ENCODE data around the gene NDFIP2.
A peak's percentile ranks its signal among the peaks of the same experiment; 100 is the strongest.

Gene NDFIP2, protein sequence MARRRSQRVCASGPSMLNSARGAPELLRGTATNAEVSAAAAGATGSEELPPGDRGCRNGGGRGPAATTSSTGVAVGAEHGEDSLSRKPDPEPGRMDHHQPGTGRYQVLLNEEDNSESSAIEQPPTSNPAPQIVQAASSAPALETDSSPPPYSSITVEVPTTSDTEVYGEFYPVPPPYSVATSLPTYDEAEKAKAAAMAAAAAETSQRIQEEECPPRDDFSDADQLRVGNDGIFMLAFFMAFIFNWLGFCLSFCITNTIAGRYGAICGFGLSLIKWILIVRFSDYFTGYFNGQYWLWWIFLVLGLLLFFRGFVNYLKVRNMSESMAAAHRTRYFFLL

DNA sequence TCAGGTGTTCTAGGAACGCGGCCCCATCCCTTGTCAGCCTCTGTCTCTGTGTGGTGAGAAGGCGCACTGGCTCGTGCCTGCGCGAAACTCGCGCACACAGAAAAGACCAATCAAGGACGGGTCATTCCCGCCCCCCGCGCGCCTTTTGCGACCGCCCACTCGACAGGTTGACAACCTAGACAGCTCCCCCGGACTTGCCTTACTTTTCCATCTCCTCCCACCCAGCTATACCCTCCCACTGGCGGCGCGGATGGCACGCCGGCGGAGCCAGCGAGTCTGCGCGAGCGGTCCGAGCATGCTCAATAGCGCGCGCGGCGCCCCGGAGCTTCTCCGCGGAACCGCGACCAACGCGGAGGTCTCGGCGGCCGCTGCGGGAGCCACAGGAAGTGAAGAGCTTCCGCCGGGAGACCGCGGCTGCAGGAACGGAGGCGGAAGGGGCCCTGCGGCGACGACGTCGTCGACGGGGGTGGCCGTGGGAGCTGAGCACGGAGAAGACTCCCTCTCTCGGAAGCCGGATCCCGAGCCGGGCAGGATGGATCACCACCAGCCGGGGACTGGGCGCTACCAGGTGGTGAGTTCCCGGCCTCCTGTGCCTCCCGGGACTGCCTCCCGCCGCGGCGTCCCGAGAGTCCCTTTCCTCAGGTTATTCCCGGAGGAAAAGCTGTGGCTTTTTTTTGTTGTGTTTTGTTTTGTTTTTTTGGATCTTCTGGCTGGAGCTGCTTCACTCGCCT lies at the start of gene NDFIP2:
TSS of gene NDFIP2 (plus strand) at position 202 of the 731 bp plus-strand sequence. CDS start at position 251, 49 bp downstream.
- Mint-ChIP-seq H3K36me3 (ENCODE audit: low read depth) (peaks cover 22% of the 10 kb centered on the region), H3K9me3 (no peaks in the 10 kb centered on the region), H3K4me1 (ENCODE audit: low read depth) (peaks cover 50% of the 10 kb centered on the region), H3K27ac (peak within 1 kb of the TSS; percentile 93), H3K4me3 (peak within 1 kb of the TSS; percentile 95), H3K27me3 (ENCODE audit: low read depth) (peaks cover 14% of the 10 kb centered on the region)

DNA sequence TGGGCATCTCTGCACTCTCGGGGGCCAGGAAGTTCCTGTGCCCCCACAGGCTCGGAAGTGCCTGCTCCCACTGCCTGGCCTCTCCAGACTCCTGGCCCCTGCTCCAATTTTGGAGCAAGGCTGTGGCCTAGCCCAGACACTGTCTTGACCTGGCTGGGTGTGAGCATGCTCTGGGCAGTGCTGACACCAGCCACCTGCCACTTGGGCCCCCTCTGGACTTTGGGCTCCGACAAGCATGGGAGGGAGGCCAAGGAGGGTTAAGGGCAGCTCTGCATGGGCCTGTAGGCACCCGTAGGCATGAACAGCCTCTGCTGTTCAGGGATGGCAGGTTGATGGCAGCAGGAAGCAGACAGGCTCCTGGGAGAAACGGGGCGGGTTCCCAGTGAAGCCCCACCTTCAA lies 48.9 kb upstream of the NDFIP2 start:
- H3K27ac Mint-ChIP-seq = no peak overlapping the region
- H3K27me3 Mint-ChIP-seq (ENCODE audit: low read depth) = no peaks in the 10 kb centered on the region
- peaks cover 10% of the 10 kb centered on the region for H3K4me1 Mint-ChIP-seq (ENCODE audit: low read depth)
- H3K36me3 Mint-ChIP-seq (ENCODE audit: low read depth) = no peaks in the 10 kb centered on the region
- no peak overlapping the region for H3K4me3 Mint-ChIP-seq
- no peaks in the 10 kb centered on the region for H3K9me3 Mint-ChIP-seq

DNA sequence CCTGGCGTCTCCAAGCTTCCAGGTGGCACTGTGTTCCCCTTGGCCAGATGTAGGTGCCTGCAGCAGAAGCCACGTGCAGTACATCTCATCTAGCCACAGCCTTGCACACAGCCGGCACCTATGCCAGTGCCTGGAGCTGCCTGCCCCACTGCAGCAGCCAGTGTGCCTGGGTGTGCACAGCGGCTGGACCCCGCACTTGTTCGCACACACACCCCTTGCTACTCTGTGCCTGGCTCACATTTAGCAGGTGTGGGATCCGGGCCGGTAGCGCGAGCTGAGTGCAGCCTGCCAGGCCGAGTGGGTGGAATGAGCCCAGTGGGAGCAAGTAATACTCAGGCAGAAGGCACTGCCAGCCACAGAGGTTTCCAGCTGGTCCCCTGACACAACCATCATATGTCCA lies 48.0 kb upstream of the NDFIP2 start:
- H3K27ac Mint-ChIP-seq = no peak overlapping the region
- H3K27me3 Mint-ChIP-seq (ENCODE audit: low read depth) = no peaks in the 10 kb centered on the region
- no peaks in the 10 kb centered on the region for H3K9me3 Mint-ChIP-seq
- H3K36me3 Mint-ChIP-seq (ENCODE audit: low read depth) = no peaks in the 10 kb centered on the region
- H3K4me3 Mint-ChIP-seq = no peak overlapping the region
- peaks cover 6% of the 10 kb centered on the region for H3K4me1 Mint-ChIP-seq (ENCODE audit: low read depth)

DNA sequence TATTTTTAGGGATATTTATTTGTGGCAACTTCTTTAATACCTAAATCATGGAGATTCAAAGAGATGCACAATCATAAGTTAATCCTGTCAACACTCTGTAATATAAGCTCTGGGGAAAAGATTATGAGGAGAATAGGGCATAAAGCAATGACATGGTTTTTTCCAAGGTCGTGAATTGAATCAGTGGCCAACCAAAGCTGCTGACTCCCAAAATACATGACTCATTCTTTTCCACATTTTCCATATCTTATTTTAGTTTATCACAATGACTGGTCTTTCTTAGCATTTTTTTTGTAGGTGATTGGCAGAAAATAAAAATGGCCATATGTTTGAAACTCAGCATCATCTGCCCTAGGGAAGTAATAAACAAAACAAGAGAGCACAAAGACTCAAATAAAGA lies 46.4 kb upstream of the NDFIP2 start:
- Mint-ChIP-seq H3K27me3 (ENCODE audit: low read depth) (no peaks in the 10 kb centered on the region), H3K9me3 (no peaks in the 10 kb centered on the region), H3K27ac (no peak overlapping the region), H3K4me3 (no peak overlapping the region), H3K4me1 (ENCODE audit: low read depth) (peaks cover 2% of the 10 kb centered on the region), H3K36me3 (ENCODE audit: low read depth) (no peaks in the 10 kb centered on the region)

DNA sequence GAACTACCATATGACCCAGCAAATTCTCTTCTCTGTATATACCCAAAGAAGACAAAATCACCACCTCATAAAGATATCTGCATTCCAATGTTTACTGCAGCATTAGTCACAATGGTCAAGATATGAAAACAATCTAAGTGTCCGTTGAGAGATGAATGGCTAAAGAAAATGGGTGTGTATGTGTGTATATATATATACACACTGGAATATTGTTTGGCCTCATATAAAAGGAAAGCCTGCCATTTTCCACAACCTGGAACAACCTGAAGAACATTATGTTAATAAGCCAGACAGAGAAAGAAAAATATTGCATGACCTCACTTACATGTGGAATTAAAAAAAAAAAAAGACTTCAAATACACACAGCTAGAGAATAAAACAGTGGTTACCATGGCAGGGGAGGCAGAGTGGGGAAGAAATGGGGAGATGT lies 45.4 kb upstream of the NDFIP2 start:
- H3K4me1 Mint-ChIP-seq (ENCODE audit: low read depth) = peaks cover 2% of the 10 kb centered on the region
- H3K27me3 Mint-ChIP-seq (ENCODE audit: low read depth) = no peaks in the 10 kb centered on the region
- no peak overlapping the region for H3K27ac Mint-ChIP-seq
- H3K9me3 Mint-ChIP-seq = no peaks in the 10 kb centered on the region
- H3K4me3 Mint-ChIP-seq = no peak overlapping the region
- H3K36me3 Mint-ChIP-seq (ENCODE audit: low read depth) = no peaks in the 10 kb centered on the region

DNA sequence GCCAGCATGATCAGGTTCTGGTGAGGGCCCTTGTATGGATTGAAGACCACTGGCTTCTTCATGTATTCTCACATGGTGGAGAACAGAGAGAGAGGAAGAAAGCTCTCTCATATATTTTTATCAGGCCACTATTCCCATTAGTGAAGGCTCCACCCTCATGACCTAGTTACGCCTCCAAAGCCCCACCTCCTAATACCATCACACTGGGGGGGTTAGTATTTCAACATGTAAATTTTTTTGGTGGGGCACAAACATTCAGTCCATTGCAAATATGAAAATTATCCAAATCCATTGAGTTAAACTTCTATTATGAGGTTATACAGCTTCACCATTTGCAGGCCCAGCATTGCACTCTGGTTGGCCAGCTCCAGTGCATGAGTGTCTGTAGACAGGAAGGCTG lies 41.7 kb upstream of the NDFIP2 start:
- Mint-ChIP-seq H3K9me3 (no peaks in the 10 kb centered on the region), H3K4me3 (no peak overlapping the region), H3K27me3 (ENCODE audit: low read depth) (no peaks in the 10 kb centered on the region), H3K36me3 (ENCODE audit: low read depth) (no peaks in the 10 kb centered on the region), H3K27ac (no peak overlapping the region), H3K4me1 (ENCODE audit: low read depth) (no peaks in the 10 kb centered on the region)

DNA sequence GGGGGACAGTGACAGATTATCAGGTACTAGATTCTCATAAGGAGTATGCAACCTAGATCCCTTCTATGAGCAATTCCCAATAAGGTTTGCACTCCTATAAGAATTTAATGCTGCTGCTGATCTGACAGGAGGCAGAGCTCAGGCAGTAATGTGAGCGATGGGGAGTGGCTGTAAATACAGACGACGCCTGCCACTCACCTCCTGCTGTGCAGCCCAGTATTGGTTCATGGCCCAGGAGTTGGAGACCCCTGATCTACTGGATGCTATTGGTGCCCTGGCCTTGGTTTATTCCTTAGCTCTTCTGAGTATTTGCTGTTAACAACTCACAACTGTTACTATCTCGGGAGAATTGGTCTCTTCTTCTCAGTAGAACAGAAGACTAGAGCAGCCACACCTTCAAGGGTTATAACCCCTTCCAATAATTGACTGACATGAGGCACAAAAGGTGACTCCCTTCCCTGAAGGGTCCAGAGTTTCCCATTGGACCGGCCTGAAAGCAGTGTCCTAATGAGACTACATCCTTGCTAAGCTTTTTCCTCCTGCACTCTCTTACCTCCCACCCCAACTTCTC lies 39.9 kb upstream of the NDFIP2 start:
- no peaks in the 10 kb centered on the region for H3K9me3 Mint-ChIP-seq
- no peak overlapping the region for H3K4me3 Mint-ChIP-seq
- H3K27me3 Mint-ChIP-seq (ENCODE audit: low read depth) = no peaks in the 10 kb centered on the region
- peaks cover 7% of the 10 kb centered on the region for H3K4me1 Mint-ChIP-seq (ENCODE audit: low read depth)
- no peaks in the 10 kb centered on the region for H3K36me3 Mint-ChIP-seq (ENCODE audit: low read depth)
- no peak overlapping the region for H3K27ac Mint-ChIP-seq

DNA sequence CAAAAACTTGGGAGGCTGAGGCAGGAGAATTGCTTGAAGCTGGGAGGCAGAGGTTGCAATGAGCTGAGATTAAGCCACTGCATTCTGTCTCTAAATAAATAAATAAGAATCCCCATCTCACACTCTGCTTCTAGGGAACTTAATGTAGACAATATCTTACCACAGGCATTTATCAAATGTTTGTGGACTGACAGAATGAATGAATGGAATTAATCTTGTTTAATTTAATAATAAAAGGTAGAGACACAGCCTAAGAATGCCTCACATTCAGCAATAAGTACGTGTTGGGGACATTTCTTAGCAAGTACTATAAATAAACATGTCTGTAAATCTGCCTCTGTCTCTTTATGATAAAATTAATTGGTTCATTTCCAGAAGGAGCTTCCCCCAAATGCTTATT lies 38.7 kb upstream of the NDFIP2 start:
- Mint-ChIP-seq H3K4me1 (ENCODE audit: low read depth) (peaks cover 17% of the 10 kb centered on the region), H3K27ac (no peak overlapping the region), H3K9me3 (no peaks in the 10 kb centered on the region), H3K4me3 (no peak overlapping the region), H3K36me3 (ENCODE audit: low read depth) (no peaks in the 10 kb centered on the region), H3K27me3 (ENCODE audit: low read depth) (no peaks in the 10 kb centered on the region)

DNA sequence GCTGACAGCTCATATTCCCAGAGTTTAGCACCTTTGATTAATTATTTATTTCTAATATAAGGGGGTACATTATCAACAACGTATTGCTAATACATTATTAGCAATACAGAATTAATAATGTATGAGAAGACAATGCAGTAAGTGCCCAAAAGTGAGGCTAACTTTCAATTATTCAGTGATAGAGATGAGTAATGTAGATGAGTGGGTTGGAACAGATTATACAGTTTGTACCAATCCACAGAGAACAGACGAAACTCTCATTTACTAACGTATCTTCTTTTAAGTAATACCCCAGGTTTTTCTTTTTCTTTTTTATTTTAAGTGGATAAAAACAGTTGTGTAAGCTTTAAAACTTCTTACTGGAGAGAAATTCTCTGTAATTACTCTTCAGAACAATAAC lies 38.2 kb upstream of the NDFIP2 start:
- Mint-ChIP-seq H3K4me1 (ENCODE audit: low read depth) (peaks cover 21% of the 10 kb centered on the region), H3K27me3 (ENCODE audit: low read depth) (no peaks in the 10 kb centered on the region)

DNA sequence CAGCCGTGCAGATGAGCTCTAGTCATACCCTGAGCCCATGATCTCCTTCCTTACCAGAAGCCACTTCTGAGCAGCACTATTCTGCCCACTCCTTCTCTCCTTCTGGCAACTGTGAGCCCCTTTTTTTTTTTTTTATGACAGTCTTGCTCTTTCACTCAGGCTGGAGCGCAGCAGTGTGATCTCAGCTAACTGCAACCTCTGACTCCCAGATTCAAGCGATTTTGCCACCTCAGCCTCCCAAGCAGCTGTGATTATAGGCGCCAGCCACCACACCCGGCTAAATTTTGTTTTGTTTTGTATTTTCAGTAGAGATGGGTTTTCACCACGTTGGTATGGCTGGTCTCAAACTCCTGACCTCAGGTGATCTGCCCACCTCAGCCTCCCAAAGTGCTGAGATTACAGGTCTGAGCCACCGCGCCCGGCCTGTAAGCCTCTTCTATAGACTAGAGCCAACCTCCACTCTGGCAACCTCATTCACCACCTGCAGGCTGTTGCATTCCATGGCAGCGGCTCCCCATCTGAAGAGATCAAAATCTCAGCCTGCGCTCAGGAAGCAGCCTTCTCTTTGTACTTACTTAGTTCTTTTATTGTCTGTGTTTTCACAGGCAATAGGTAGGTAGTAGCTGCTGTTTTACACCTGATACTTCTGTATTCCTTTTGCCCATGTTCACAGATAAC lies 34.8 kb upstream of the NDFIP2 start:
- no peaks in the 10 kb centered on the region for H3K27me3 Mint-ChIP-seq (ENCODE audit: low read depth)
- H3K9me3 Mint-ChIP-seq = no peaks in the 10 kb centered on the region
- peaks cover 8% of the 10 kb centered on the region for H3K36me3 Mint-ChIP-seq (ENCODE audit: low read depth)
- no peak overlapping the region for H3K4me3 Mint-ChIP-seq
- peaks cover 42% of the 10 kb centered on the region for H3K4me1 Mint-ChIP-seq (ENCODE audit: low read depth)
- no peak overlapping the region for H3K27ac Mint-ChIP-seq

More for the DNA sequence above, 38.2 kb upstream of the NDFIP2 start:
- Mint-ChIP-seq H3K27ac (no peak overlapping the region), H3K4me3 (no peak overlapping the region), H3K36me3 (ENCODE audit: low read depth) (peaks cover 2% of the 10 kb centered on the region), H3K9me3 (no peaks in the 10 kb centered on the region)

DNA sequence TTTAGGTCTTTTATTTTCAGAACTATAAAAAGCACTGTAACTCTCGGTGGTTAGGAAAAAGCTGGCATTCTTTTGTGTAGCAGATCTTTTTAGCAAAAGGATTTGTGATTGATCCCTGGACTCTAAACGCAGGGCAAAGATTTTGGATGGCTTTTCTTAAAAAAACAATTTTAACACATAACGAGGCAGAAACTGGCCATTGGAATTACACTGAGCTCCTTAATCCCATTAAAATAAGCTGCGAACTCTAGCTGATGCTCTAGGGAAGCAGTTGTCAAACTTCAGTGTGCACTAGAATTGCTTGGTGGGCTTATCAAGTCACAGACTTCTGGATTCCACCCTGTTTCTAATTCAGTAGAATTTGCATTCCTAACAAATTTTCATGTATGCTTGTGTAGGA lies 33.8 kb upstream of the NDFIP2 start:
- Mint-ChIP-seq H3K4me3 (no peak overlapping the region), H3K4me1 (ENCODE audit: low read depth) (peaks cover 51% of the 10 kb centered on the region), H3K27me3 (ENCODE audit: low read depth) (no peaks in the 10 kb centered on the region), H3K27ac (no peak overlapping the region), H3K36me3 (ENCODE audit: low read depth) (peaks cover 8% of the 10 kb centered on the region), H3K9me3 (no peaks in the 10 kb centered on the region)

DNA sequence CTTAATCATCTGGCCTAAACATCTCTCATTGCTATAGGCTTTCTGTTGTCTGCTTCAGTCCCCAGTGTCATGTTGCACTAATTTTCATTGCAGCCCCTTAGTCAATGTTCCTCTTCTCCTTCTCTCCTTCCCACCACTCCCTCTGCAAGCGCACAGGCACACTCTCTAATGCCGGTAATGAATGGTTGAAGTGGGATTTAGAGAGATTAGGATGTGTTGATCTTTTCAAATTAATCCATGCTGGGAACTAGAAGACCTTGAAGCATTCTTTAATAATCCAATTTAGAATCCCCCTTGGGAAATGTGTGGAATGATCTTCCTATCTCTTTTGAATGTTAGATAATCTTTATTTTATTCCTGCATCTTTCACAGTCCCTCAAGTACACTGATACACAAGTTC lies 33.2 kb upstream of the NDFIP2 start:
- H3K9me3 Mint-ChIP-seq = no peaks in the 10 kb centered on the region
- H3K27ac Mint-ChIP-seq = no peak overlapping the region
- H3K36me3 Mint-ChIP-seq (ENCODE audit: low read depth) = peaks cover 8% of the 10 kb centered on the region
- peaks cover 56% of the 10 kb centered on the region for H3K4me1 Mint-ChIP-seq (ENCODE audit: low read depth)
- no peaks in the 10 kb centered on the region for H3K27me3 Mint-ChIP-seq (ENCODE audit: low read depth)
- H3K4me3 Mint-ChIP-seq = no peak overlapping the region

DNA sequence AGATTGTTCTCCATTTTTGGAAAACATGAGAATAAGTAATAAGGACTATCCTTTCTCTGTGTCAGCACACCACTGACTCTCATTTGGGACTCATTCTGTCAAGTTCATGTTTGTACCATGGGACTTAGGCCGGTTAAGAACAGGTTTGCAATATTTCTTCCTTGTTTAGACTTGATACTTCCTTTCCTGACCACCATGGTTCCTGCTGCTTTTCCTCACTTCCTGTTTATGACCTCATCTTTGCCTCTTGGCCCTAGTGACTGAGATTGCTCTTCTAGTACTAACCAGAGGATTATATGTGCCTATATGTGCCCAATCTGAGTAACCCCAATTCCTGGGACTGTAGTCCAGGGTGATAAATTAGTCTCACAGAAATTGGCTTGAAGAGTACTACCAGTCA lies 32.5 kb upstream of the NDFIP2 start:
- H3K4me3 Mint-ChIP-seq = peak overlapping the region; percentile 1
- peaks cover 8% of the 10 kb centered on the region for H3K36me3 Mint-ChIP-seq (ENCODE audit: low read depth)
- no peak overlapping the region for H3K27ac Mint-ChIP-seq
- no peaks in the 10 kb centered on the region for H3K27me3 Mint-ChIP-seq (ENCODE audit: low read depth)
- H3K9me3 Mint-ChIP-seq = no peaks in the 10 kb centered on the region
- H3K4me1 Mint-ChIP-seq (ENCODE audit: low read depth) = peaks cover 62% of the 10 kb centered on the region

DNA sequence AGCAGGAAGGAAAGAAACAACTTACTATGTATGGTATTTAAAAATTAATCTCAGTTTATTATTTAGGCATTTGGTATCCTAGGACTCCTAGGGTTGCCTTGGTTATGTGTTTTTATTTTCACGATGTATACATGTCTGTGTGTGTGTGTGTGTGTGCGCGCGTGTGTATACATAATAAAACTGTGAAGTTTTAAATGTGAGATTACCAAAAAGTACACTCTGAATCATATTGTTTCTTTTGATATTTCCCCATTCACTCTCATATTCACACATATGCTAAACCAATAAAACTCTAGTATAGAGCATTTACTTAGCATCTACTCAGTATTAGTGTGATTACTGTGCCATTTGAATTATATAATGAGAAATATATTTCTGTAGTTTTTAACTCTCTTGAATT lies 30.8 kb upstream of the NDFIP2 start:
- Mint-ChIP-seq H3K4me3 (no peak overlapping the region), H3K27ac (peak overlapping the region; percentile 46), H3K4me1 (ENCODE audit: low read depth) (peaks cover 68% of the 10 kb centered on the region)

More for the DNA sequence above, 30.8 kb upstream of the NDFIP2 start:
- H3K36me3 Mint-ChIP-seq (ENCODE audit: low read depth) = peaks cover 8% of the 10 kb centered on the region
- no peaks in the 10 kb centered on the region for H3K9me3 Mint-ChIP-seq
- H3K27me3 Mint-ChIP-seq (ENCODE audit: low read depth) = no peaks in the 10 kb centered on the region
